K562 (cell line): ENCODE data around the gene ZNF775. TPM values are rescaled to one million over a fixed set of nuclear protein-coding genes. Genes with fewer than 3 reads are reported as not detected.
A peak's percentile ranks its signal among the peaks of the same experiment; 100 is the strongest.

Source experiments
- BRF1 ChIP-seq: IDR thresholded peaks from 3 replicates; pipeline ENCODE4 v1.6.1; 2011; ENCODE audit warnings: borderline replicate concordance, mild to moderate bottlenecking; ENCODE audit not compliant: insufficient read length; ENCODE audit errors: extremely low read depth
- DNMT1 ChIP-seq: fragments of 450-650 bp; IDR thresholded peaks from 2 replicates; pipeline ENCODE4 v1.6.1; 2016; ENCODE audit warnings: antibody characterized with exemption, mild to moderate bottlenecking
- EGR1 ChIP-seq: fragments of 450-650 bp; conservative IDR thresholded peaks from 2 replicates; pipeline ENCODE4 v1.6.1; 2017; ENCODE audit warnings: mild to moderate bottlenecking
- ELF1 ChIP-seq: fragments of 200-800 bp; sonication (Bioruptor generic); IDR thresholded peaks from 2 replicates; pipeline ENCODE4 v1.6.1; 2016; ENCODE audit warnings: missing genetic modification characterization, missing compliant biosample characterization
- FOXK1 ChIP-seq: sonication (generic); formaldehyde crosslinking; IDR thresholded peaks from 2 replicates; pipeline ENCODE4 v1.8.0; 2022; ENCODE audit warnings: missing genetic modification reagents, mild to moderate bottlenecking, borderline replicate concordance
- GABPA ChIP-seq: fragments of 200-800 bp; sonication (Bioruptor generic); conservative IDR thresholded peaks from 2 replicates; pipeline ENCODE4 v1.6.1; 2016; ENCODE audit warnings: low read depth, missing genetic modification characterization, missing compliant biosample characterization
- KDM2B ChIP-seq: fragments of 250-450 bp; sonication (Bioruptor Pico); IDR thresholded peaks from 2 replicates; pipeline ENCODE4 v1.8.0; 2021; ENCODE audit warnings: mild to moderate bottlenecking, moderate library complexity
- KLF6 ChIP-seq: fragments of 250-450 bp; sonication (Bioruptor Pico); IDR thresholded peaks from 2 replicates; pipeline ENCODE4 v1.4.0; 2020; ENCODE audit warnings: mild to moderate bottlenecking, moderate library complexity, borderline replicate concordance
- NR3C1 ChIP-seq: sonication (generic); formaldehyde crosslinking; IDR thresholded peaks from 2 replicates; pipeline ENCODE4 v1.8.1; 2022; ENCODE audit warnings: missing genetic modification reagents
- POLR3G ChIP-seq: IDR thresholded peaks from 2 replicates; pipeline ENCODE4 v1.6.1; 2011; ENCODE audit not compliant: insufficient read length, insufficient replicate concordance; ENCODE audit errors: extremely low read depth
- RNF2 ChIP-seq: sonication (generic); IDR thresholded peaks from 2 replicates; pipeline ENCODE4 v1.6.1; 2016
- TBP ChIP-seq: optimal IDR thresholded peaks from 2 replicates; pipeline ENCODE3; 2011; ENCODE audit warnings: low read depth, low read length, improper control_type of control experiment
- TEAD4 ChIP-seq, 2 experiments: sonication (generic) in 1 of 2; formaldehyde crosslinking in 1 of 2; IDR thresholded peaks; 2 replicates each; pipeline versions ENCODE4 v1.6.1 to v1.8.0; 2012 to 2022; ENCODE audit warnings: borderline replicate concordance in 1 of 2, inconsistent platforms in 1 of 2, low read length in 1 of 2, mild to moderate bottlenecking in 1 of 2, missing genetic modification reagents in 1 of 2
- polyA plus RNA-seq, 8 experiments: library from polyadenylated mRNA; depleted of rRNA in 4 of 8; stranded (reverse) in 5 of 8; unstranded in 3 of 8; fragments of >200 nt; fragmentation: Nextera tagmentation in 2 of 8; fragmentation: Illumina TruSeq in 1 of 8; extraction: Ambion mirVana in 2 of 8; extraction: Trizol in 1 of 8; gene quantifications; 2 replicates each; pipeline versions ENCODE4 v1.2.1 to v1.2.3, GENCODE V29; 2011 to 2014; ENCODE audit warnings: inconsistent platforms in 1 of 8, missing spikeins in 1 of 8
- total RNA-seq, 7 experiments: library from RNA; depleted of rRNA in 6 of 7; stranded (reverse); fragments of >200 nt in 6 of 7; fragmentation: Illumina TruSeq in 2 of 7; extraction: Trizol in 2 of 7; gene quantifications; 2 replicates each; pipeline versions ENCODE4 v1.2.1 to v1.2.3, GENCODE V29; 2011 to 2021; ENCODE audit warnings: low replicate concordance in 1 of 7
- TF ChIP-seq, protein P1 (sequence below): sonication (generic); formaldehyde crosslinking; IDR thresholded peaks from 2 replicates; pipeline ENCODE4 v1.8.1; 2023; ENCODE audit warnings: mild to moderate bottlenecking, missing genetic modification reagents
- TF ChIP-seq, protein P2 (sequence below): sonication (generic); formaldehyde crosslinking; IDR thresholded peaks from 2 replicates; pipeline ENCODE4 v1.8.1; 2023; ENCODE audit warnings: mild to moderate bottlenecking, missing genetic modification reagents, moderate library complexity
- TF ChIP-seq, protein P3 (sequence below): IDR thresholded peaks from 2 replicates; pipeline ENCODE4 v1.6.1; 2016; ENCODE audit warnings: missing genetic modification characterization, missing compliant biosample characterization
- TF ChIP-seq, protein P4 (sequence below): sonication (generic); formaldehyde crosslinking; IDR thresholded peaks from 2 replicates; pipeline ENCODE4 v1.9.0; 2022; ENCODE audit warnings: mild to moderate bottlenecking, missing genetic modification reagents
- TF ChIP-seq, protein P5 (sequence below): fragments of 450-650 bp; IDR thresholded peaks from 2 replicates; pipeline ENCODE4 v1.6.1; 2017; ENCODE audit warnings: mild to moderate bottlenecking, moderate library complexity

Gene ZNF775
- total and polyA plus RNA-seq, 9 of the 15 experiments (the other 6 are each of a cell fraction or from before 2014, with no cell fraction given) = 0.04 to 18.7 (median 4.9) TPM

DNA sequence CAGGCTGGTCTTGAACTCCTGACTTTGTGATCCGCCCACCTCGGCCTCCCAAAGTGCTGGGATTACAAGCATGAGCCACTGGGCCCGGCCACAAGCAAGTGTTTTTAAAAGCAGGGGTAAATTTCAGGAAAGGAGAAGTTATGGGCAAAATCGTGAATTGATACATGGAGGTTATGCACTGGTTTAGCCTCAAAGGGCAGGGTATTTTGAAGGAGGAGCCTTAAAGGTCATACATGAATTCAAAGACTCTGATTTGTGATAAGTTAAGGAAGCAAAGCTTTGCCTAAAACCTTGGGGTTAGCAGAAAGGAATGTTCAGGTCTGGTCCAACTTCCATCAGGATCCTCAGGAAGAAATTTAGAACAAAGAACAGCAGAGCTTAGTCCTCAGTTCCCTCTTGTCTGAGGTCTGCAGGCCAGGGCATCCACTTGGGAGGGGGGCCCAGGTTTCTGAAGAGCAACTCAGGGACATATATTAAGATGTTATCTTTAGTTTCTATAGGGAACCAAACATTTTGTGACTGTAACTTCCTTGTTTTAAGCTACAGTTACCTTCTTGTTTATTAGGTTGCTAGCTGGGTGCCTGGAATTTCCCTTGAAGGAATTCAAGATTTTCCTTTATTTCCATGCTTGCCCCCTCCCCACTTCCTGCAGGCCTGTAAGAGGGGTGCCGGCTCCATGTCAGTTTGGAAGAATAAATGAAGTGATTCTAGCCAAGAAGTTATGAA is 13.3 kb upstream of the ZNF775 start (continued):
- TF ChIP-seq, protein P1, sequence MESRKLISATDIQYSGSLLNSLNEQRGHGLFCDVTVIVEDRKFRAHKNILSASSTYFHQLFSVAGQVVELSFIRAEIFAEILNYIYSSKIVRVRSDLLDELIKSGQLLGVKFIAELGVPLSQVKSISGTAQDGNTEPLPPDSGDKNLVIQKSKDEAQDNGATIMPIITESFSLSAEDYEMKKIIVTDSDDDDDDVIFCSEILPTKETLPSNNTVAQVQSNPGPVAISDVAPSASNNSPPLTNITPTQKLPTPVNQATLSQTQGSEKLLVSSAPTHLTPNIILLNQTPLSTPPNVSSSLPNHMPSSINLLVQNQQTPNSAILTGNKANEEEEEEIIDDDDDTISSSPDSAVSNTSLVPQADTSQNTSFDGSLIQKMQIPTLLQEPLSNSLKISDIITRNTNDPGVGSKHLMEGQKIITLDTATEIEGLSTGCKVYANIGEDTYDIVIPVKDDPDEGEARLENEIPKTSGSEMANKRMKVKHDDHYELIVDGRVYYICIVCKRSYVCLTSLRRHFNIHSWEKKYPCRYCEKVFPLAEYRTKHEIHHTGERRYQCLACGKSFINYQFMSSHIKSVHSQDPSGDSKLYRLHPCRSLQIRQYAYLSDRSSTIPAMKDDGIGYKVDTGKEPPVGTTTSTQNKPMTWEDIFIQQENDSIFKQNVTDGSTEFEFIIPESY = no peak
- TF ChIP-seq KLF6 (CRISPR knock-in tag) = no peak
- no peak for TF ChIP-seq TBP
- no peak for TF ChIP-seq DNMT1
- no peak for TF ChIP-seq NR3C1
- TF ChIP-seq GABPA (tag) = no peak
- no peak; the same call in 1 of the 2 replicates for TF ChIP-seq TEAD4 (IDR thresholded peaks at IDR 0.05; ENCODE audit: low read length)
- TF ChIP-seq TEAD4 (CRISPR knock-in tag; IDR thresholded peaks at IDR 0.05; ENCODE audit: borderline replicate concordance) = no peak
- TF ChIP-seq, protein P2, sequence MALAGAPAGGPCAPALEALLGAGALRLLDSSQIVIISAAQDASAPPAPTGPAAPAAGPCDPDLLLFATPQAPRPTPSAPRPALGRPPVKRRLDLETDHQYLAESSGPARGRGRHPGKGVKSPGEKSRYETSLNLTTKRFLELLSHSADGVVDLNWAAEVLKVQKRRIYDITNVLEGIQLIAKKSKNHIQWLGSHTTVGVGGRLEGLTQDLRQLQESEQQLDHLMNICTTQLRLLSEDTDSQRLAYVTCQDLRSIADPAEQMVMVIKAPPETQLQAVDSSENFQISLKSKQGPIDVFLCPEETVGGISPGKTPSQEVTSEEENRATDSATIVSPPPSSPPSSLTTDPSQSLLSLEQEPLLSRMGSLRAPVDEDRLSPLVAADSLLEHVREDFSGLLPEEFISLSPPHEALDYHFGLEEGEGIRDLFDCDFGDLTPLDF (CRISPR knock-in tag) = no peak
- TF ChIP-seq EGR1 = 0 out of 2 replicates have a peak, but pooled peaks have one; percentile 8
- TF ChIP-seq KDM2B = no peak
- no peak for TF ChIP-seq FOXK1 (CRISPR knock-in tag)
- TF ChIP-seq POLR3G = no peak
- TF ChIP-seq, protein P3, sequence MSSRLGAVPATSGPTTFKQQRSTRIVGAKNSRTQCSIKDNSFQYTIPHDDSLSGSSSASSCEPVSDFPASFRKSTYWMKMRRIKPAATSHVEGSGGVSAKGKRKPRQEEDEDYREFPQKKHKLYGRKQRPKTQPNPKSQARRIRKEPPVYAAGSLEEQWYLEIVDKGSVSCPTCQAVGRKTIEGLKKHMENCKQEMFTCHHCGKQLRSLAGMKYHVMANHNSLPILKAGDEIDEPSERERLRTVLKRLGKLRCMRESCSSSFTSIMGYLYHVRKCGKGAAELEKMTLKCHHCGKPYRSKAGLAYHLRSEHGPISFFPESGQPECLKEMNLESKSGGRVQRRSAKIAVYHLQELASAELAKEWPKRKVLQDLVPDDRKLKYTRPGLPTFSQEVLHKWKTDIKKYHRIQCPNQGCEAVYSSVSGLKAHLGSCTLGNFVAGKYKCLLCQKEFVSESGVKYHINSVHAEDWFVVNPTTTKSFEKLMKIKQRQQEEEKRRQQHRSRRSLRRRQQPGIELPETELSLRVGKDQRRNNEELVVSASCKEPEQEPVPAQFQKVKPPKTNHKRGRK (tag) = no peak
- peak; percentile 68 for TF ChIP-seq ELF1 (tag)
- TF ChIP-seq, protein P4, sequence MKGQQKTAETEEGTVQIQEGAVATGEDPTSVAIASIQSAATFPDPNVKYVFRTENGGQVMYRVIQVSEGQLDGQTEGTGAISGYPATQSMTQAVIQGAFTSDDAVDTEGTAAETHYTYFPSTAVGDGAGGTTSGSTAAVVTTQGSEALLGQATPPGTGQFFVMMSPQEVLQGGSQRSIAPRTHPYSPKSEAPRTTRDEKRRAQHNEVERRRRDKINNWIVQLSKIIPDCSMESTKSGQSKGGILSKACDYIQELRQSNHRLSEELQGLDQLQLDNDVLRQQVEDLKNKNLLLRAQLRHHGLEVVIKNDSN (CRISPR knock-in tag) = no peak
- TF ChIP-seq BRF1 = no peak
- TF ChIP-seq, protein P5, sequence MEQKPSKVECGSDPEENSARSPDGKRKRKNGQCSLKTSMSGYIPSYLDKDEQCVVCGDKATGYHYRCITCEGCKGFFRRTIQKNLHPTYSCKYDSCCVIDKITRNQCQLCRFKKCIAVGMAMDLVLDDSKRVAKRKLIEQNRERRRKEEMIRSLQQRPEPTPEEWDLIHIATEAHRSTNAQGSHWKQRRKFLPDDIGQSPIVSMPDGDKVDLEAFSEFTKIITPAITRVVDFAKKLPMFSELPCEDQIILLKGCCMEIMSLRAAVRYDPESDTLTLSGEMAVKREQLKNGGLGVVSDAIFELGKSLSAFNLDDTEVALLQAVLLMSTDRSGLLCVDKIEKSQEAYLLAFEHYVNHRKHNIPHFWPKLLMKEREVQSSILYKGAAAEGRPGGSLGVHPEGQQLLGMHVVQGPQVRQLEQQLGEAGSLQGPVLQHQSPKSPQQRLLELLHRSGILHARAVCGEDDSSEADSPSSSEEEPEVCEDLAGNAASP = no peak
- no peak for TF ChIP-seq RNF2
